Rectal smooth muscle tissue (tissue), 1 donor: Measurements from ENCODE around the gene RPLP2.
A peak's percentile ranks its signal among the peaks of the same experiment; 100 is the strongest.

Experiments used
- H3K27ac ChIP-seq: one replicate; pipeline ENCODE4 v1.7.0; 2013; ENCODE audit warnings: low read depth, low read length, inconsistent platforms
- H3K27me3 ChIP-seq: one replicate; pipeline ENCODE4 v1.7.0; 2013; ENCODE audit warnings: low read length; ENCODE audit not compliant: control insufficient read depth, insufficient read depth
- H3K36me3 ChIP-seq: one replicate; pipeline ENCODE4 v1.7.0; 2013; ENCODE audit warnings: low read length; ENCODE audit not compliant: control insufficient read depth, insufficient read depth
- H3K4me1 ChIP-seq: one replicate; pipeline ENCODE4 v1.7.0; 2013; ENCODE audit warnings: low read length; ENCODE audit not compliant: control insufficient read depth, insufficient read depth
- H3K4me3 ChIP-seq: one replicate; pipeline ENCODE4 v1.7.0; 2013; ENCODE audit warnings: low read length
- H3K9ac ChIP-seq: one replicate; pipeline ENCODE4 v1.7.0; 2013; ENCODE audit warnings: low read length

RPLP2 gene

DNA sequence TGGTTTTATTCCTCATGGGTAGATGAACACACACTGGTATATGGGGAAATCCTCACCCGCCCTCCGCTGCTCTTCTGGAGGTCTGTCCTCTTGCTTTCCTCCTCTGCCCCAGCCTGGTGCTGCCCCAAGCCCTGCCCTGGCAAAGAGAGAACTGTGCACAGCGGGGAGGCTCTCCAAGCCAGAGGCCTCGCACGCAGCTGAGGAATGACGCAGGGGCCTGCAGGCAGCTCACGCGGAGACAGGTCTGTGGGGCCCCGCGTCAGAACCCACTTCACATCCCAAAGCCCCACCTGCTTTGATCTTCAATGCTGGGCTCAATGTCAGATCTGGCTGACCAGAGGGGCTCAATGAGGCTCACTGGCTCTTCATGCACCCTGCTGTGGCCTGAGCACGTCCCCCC lies 42.5 kb upstream of the RPLP2 start:
- Histone ChIP-seq H3K36me3 (peaks cover 31% of the 10 kb centered on the region), H3K9ac (no peak overlapping the region), H3K27me3 (no peaks in the 10 kb centered on the region), H3K4me1 (no peaks in the 10 kb centered on the region), H3K4me3 (no peak overlapping the region), H3K27ac (no peak overlapping the region)

DNA sequence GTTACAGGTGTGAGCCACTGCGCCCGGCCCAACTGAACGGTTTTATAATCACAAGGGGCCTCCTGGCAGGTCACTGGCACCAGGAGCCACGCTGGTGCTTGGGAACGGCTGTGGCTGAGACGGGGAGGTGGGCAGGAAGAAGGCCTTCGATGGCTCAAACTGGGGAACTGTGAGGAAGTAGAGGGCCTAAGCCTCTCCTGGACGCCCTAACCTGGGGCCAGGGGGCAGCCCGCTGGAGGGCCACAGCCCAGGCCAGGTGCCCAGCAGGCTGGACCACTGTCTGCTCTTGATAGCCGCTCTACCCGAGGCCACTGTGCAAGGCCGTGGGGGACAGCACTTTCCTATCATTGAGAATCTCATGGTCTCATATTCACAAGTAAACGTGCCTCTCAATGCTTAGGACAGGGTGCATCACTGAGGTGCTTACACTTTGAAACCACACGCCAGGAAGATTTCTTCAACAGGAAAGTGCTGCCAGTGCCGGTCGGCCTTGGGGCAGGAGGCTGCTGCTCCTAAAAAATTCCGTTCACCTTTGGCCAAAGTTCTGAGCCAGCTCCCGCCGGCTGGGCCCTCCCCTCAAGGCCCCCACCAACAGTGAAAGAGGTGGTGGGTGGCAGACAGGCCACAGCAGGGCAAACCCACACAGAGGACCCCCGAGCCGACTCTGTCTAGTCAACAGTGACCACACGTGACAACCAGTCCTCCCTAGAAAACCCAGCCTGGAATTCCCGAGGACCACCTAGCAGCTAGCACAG lies 39.7 kb upstream of the RPLP2 start:
- peaks cover 22% of the 10 kb centered on the region for H3K36me3 ChIP-seq
- H3K4me1 ChIP-seq = no peaks in the 10 kb centered on the region
- H3K27me3 ChIP-seq = no peaks in the 10 kb centered on the region
- H3K27ac ChIP-seq = no peak overlapping the region
- no peak overlapping the region for H3K9ac ChIP-seq
- H3K4me3 ChIP-seq = no peak overlapping the region

DNA sequence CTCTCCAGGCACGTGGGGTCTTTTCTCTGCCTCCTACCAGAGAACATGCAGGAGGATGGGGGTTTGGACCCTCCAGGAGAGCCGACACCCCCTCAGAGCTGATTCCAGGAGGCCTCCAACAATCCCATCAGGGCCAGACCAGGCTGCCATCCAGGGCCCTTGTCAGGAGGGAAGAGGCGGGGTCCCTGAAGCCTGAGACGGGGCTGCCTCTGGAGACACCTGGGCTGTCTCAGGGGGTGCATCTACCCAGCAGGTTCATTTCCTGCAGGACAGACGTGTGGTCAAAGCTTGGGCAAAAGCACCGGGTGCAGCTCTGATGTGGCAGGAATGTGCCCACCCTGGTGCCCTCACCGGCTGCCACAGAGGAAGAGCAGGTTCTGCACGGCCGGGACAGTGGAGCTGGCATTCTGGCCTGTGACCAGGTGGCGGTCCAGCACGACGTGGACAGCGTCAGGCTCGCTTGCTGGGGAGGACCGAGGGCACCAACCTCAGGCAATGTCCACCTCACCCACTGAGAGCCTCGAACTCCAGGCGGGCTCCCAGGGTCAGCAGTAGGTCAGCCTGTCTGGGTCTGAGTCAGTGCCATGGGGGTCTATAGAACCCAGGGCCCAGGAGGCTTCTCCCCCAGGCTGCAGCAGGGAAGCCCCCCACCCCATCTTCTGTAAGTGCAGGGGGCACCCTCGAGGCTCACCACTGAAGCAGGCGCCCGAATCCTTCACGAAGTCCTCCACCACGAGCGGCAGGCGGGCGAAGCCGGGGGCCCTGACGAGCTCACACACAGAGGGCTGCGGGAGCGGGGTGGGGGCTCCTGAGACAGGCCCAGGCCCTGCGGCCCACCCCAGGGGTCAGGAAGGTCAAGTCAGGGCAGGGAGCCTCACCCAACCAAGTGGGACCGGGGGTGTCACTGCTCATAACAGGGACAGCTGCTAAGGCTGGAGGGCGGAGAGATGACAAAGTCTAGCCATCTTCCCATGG lies 38.8 kb upstream of the RPLP2 start:
- peaks cover 21% of the 10 kb centered on the region for H3K36me3 ChIP-seq
- peaks cover 2% of the 10 kb centered on the region for H3K4me1 ChIP-seq
- no peak overlapping the region for H3K9ac ChIP-seq
- no peaks in the 10 kb centered on the region for H3K27me3 ChIP-seq
- H3K4me3 ChIP-seq = no peak overlapping the region
- H3K27ac ChIP-seq = no peak overlapping the region

DNA sequence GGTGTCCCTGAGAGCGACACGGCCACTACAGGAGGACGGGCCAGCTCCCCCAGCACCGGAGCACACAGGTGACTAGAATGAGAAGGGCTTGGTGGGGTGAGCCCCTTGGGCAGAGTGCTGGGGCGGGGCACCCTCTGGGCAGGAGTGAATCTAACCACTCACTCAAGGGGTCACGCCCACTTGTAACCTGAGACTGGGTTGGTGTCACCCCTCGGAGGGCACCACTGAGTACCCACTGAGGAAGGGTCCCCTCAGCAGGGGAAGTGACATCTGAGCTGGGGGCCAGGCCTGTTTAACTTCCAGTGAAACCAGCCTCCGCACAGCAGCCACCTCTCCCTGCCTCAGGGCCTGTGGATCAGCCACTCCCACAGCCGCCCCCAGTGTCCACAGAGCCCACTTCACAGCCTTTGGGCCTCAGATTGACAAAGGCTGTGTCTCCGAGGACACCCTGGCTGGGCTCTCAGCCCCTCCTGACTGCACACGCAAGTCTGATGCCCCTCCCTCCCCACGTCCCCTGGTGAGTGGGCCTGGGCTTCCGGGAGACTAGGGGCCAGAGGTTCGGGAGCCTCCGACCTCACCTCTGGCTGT lies 38.1 kb upstream of the RPLP2 start:
- no peaks in the 10 kb centered on the region for H3K27me3 ChIP-seq
- H3K36me3 ChIP-seq = peaks cover 14% of the 10 kb centered on the region
- peaks cover 2% of the 10 kb centered on the region for H3K4me1 ChIP-seq
- H3K9ac ChIP-seq = no peak overlapping the region
- no peak overlapping the region for H3K4me3 ChIP-seq
- no peak overlapping the region for H3K27ac ChIP-seq

DNA sequence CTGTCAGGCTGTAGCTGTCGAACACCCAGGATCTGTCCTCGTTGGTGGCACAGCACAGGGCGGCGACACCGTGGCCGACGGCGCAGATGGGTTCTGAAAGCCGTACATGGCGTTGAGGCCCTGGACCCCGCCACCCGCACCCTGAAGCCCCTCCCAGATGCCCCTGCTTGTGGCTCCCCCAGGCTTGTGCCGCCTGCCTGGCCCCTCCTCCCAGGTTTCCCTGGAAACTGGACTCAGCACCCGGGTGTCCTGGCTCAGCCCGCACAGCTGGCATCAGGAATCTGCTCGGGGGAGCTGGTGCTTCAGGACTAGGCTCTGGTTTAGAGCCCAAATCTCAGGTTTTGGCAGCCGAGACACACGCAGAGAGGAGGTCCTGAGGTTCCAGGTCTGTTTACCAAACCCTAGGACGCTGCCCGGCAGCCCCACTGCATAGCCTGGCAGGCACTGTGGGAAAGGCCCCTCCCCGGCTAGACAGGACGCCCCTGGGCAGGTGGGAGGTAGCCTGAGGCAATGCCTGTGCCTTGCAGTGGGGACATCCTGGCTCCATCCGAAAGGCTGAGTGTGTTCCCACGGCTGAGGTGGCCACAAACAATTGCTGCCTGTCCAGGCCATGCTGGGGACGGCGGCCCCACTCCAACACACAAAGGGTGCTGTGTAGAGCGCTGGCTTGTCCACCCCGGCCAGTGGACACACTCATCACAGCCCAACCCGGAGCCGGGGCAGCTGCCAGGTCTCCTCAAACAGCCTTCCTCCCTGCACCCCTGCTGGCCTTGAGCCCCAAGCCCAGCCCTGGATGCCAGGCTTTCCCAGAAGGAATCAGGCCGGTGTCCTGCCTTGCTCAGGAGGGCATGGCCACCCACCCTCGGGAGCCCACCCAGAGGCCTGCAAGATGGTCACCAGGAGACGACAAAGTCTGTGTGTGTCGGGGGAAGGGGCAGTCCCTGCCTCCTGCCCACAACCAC lies 37.1 kb upstream of the RPLP2 start:
- peaks cover 2% of the 10 kb centered on the region for H3K4me1 ChIP-seq
- H3K27ac ChIP-seq = no peak overlapping the region
- no peak overlapping the region for H3K9ac ChIP-seq
- no peaks in the 10 kb centered on the region for H3K27me3 ChIP-seq
- peaks cover 13% of the 10 kb centered on the region for H3K36me3 ChIP-seq
- H3K4me3 ChIP-seq = no peak overlapping the region

DNA sequence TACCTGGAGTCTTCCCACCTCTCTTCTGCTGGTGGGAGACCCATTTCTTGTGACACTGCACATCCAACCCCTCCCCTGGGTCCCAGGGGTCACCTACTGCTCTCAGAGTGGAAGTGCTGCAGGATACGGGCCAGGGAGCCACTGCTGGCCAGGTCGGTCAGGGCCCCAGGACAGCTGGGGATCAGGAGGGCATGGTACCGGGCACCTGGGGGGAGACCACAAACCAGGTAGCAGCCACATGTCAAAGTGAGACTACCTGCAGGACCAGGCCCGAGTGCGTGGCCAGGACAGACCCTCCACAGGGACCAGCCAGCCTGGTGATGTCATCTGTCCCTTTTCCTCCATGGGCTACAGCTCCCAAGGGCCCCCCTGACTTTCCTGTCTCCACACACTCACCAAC lies 36.3 kb upstream of the RPLP2 start:
- Histone ChIP-seq H3K9ac (no peak overlapping the region), H3K4me1 (peaks cover 2% of the 10 kb centered on the region)

DNA sequence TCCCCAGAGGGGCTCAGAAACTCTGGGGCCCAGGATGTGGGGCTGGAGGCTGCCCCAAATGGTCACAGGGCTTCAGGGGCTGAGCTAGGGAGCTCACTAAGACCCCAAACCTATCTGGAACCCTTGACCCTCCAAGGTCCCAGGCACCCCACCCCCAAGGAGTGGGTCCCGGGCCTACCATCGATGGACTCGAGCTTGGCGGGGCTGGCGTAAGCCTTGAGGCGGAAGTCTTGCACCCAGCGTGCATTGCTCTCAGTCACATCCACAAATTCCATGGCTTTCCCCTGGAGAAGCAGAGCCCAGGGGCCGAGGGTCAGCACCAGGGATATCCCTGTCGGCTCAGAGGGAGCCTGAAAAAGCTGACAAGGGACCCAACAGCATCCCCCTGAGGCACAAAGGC lies 35.9 kb upstream of the RPLP2 start:
- Histone ChIP-seq H3K27ac (no peak overlapping the region), H3K4me3 (no peak overlapping the region), H3K9ac (no peak overlapping the region), H3K27me3 (no peaks in the 10 kb centered on the region), H3K4me1 (peaks cover 2% of the 10 kb centered on the region), H3K36me3 (peaks cover 13% of the 10 kb centered on the region)

More for the DNA sequence above, 36.3 kb upstream of the RPLP2 start:
- Histone ChIP-seq H3K27ac (no peak overlapping the region), H3K27me3 (no peaks in the 10 kb centered on the region), H3K4me3 (no peak overlapping the region), H3K36me3 (peaks cover 13% of the 10 kb centered on the region)

DNA sequence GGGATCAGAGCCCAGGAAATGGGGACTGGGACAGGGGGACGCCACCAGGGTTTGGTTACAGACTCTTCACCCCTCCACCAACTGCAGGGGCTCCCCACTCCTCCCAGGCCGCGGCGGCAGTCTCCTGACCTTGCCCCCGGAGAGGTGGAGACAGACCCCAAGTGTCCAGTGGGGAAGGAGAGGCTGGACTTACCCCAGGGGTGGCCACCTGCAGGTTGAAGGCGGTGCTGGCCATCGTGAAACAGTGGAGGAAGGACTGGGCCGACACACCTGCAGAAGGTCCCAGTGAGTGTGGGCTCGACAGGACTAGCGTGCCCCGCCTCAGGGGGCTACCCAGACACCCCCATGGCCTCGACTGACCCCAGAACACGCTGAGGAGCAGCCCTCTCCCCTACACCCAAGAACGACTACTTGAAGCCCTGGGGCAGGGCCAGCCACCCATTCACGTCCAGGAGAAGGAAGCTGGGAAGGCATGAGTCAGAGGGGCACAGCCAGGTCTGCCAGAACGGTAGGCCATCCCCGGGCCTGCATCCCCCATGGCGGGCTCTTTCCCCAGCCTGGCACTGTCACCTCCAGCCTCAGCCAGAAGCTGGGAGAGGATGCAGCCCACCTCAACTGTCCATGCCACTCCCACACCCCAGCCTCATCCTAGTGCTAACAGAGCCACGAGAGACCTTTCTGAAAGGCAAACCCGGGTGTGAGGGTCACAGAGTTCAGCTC lies 34.7 kb upstream of the RPLP2 start:
- Histone ChIP-seq H3K4me3 (no peak overlapping the region), H3K9ac (no peak overlapping the region), H3K36me3 (peaks cover 10% of the 10 kb centered on the region), H3K27ac (no peak overlapping the region), H3K27me3 (no peaks in the 10 kb centered on the region), H3K4me1 (peaks cover 2% of the 10 kb centered on the region)

DNA sequence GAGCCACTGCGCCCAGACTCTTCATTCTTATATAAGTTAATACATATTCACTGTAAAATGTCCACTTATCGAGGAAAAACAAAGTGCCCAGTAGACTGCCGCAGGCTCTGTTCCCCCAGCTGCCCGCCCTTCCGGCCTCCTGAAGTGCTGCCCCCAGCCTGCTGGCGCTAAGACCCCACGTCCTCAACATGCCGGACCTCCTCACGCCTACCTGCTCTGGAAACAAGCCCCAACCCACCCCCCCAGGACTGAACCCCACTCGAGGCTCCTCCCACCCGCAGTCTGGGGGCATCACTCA lies 33.6 kb upstream of the RPLP2 start:
- H3K4me1 ChIP-seq = peaks cover 2% of the 10 kb centered on the region
- no peak overlapping the region for H3K27ac ChIP-seq

DNA sequence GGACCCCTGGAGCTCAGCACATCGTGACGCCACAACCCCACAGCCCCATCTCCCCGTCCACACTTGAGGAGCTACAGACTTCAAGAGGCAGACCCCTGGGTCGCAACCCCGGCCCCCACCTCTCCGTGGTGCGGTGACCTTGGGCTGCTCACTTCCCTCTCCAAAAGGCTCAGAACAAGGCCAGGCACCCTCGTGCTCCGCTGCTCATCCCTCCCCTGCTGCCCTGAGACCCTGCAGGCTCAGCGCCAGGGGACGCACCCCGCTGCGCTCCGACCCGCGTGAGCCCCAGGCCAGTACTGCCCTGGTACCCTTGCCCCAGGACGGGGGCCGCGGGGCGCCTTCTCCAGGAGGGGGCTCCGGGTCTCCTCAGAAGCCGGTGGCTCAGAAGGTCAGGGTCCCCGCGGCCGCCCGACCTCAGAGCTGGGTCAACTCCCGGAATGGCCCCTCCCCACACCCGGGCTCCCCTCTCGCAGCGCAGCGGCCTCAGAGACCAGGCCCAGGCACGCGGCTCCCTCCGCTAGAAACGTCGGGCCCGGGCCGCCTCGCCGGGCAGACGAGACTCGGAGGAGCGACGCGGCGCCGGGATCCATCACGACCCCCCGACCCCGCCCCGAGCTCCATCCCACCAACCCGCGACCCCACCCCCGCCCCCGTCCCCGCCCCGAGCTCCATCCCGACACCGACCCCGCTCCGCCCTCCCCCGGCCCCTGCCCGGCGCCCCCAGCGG lies 33.0 kb upstream of the RPLP2 start:
- Histone ChIP-seq H3K36me3 (peaks cover 4% of the 10 kb centered on the region), H3K27ac (peak overlapping the region; percentile 80), H3K4me1 (peaks cover 2% of the 10 kb centered on the region), H3K9ac (peak overlapping the region; percentile 53), H3K27me3 (no peaks in the 10 kb centered on the region), H3K4me3 (peak overlapping the region; percentile 82)

More for the DNA sequence above, 33.6 kb upstream of the RPLP2 start:
- Histone ChIP-seq H3K4me3 (peak overlapping the region; percentile 82), H3K27me3 (no peaks in the 10 kb centered on the region), H3K36me3 (peaks cover 4% of the 10 kb centered on the region), H3K9ac (peak overlapping the region; percentile 53)
